BE2C (cell line): ENCODE data around the gene PAQR6.
A peak's percentile ranks its signal among the peaks of the same experiment; 100 is the strongest.

Source experiments
- DNase-seq: peaks from one replicate; pipeline ENCODE4 v3.0.0-alpha.2; 2020
- H3K27me3 ChIP-seq: fragments of 250-450 bp; sonication (Bioruptor Pico); 2 replicates; pipeline ENCODE4 v1.5.1; 2020; ENCODE audit warnings: mild to moderate bottlenecking
- H3K36me3 ChIP-seq: fragments of 250-450 bp; sonication (Bioruptor Pico); 2 replicates; pipeline ENCODE4 v1.5.1; 2020; ENCODE audit warnings: mild to moderate bottlenecking
- H3K4me1 ChIP-seq: fragments of 250-450 bp; sonication (Bioruptor Pico); 2 replicates; pipeline ENCODE4 v1.5.1; 2020
- H3K4me3 ChIP-seq: 2 replicates; pipeline ENCODE4 v1.5.1; 2011; ENCODE audit warnings: low read depth, low read length
- H3K9me3 ChIP-seq: fragments of 250-450 bp; sonication (Bioruptor Pico); 2 replicates; pipeline ENCODE4 v1.5.1; 2020
- CTCF ChIP-seq: IDR thresholded peaks from 2 replicates; pipeline ENCODE4 v1.5.1; 2012; ENCODE audit warnings: mild to moderate bottlenecking, low read depth, low read length

The PAQR6 gene

GRCh38 chr1:156260896-156261295, 13.0 kb upstream of the PAQR6 start:
- no peak for DNase-seq
- no peaks in the 10 kb centered on the region for H3K9me3 ChIP-seq
- no peaks in the 10 kb centered on the region for H3K27me3 ChIP-seq
- H3K4me1 ChIP-seq: peaks cover 23% of the 10 kb centered on the region
- H3K36me3 ChIP-seq: peaks cover 93% of the 10 kb centered on the region
- H3K4me3 ChIP-seq: no peak overlapping the region
- TF ChIP-seq CTCF: no peak

- no peak overlapping the region for H3K4me3 ChIP-seq
- H3K27me3 ChIP-seq: no peaks in the 10 kb centered on the region
- peak; percentile 71 for TF ChIP-seq CTCF
- peaks cover 23% of the 10 kb centered on the region for H3K4me1 ChIP-seq
- peaks cover 87% of the 10 kb centered on the region for H3K36me3 ChIP-seq
- H3K9me3 ChIP-seq: no peaks in the 10 kb centered on the region
- DNase-seq: peak; percentile 78
Measured at GRCh38 chr1:156259805-156260204, 11.9 kb upstream of the PAQR6 start.

GRCh38 chr1:156258859-156259258, 11.0 kb upstream of the PAQR6 start:
- H3K4me3 ChIP-seq: no peak overlapping the region
- no peak for DNase-seq
- H3K4me1 ChIP-seq: peaks cover 28% of the 10 kb centered on the region
- no peaks in the 10 kb centered on the region for H3K9me3 ChIP-seq
- TF ChIP-seq CTCF: no peak
- H3K27me3 ChIP-seq: no peaks in the 10 kb centered on the region
- peaks cover 89% of the 10 kb centered on the region for H3K36me3 ChIP-seq

GRCh38 chr1:156257711-156258110, 9.9 kb upstream of the PAQR6 start:
- Histone ChIP-seq H3K4me3 (no peak overlapping the region), H3K27me3 (no peaks in the 10 kb centered on the region), H3K4me1 (peaks cover 39% of the 10 kb centered on the region), H3K36me3 (peaks cover 89% of the 10 kb centered on the region), H3K9me3 (no peaks in the 10 kb centered on the region)
- TF ChIP-seq CTCF: no peak
- peak; percentile 21 for DNase-seq

- Histone ChIP-seq H3K9me3 (no peaks in the 10 kb centered on the region), H3K36me3 (peaks cover 87% of the 10 kb centered on the region)
- DNase-seq: no peak
Measured at GRCh38 chr1:156253634-156254033, 5.8 kb upstream of the PAQR6 start.

GRCh38 chr1:156251527-156251926, 3.7 kb upstream of the PAQR6 start:
- no peak for TF ChIP-seq CTCF
- Histone ChIP-seq H3K4me3 (no peak overlapping the region), H3K4me1 (peaks cover 69% of the 10 kb centered on the region), H3K27me3 (no peaks in the 10 kb centered on the region), H3K9me3 (no peaks in the 10 kb centered on the region), H3K36me3 (peaks cover 73% of the 10 kb centered on the region)
- DNase-seq: peak; percentile 95

More at GRCh38 chr1:156253634-156254033, 5.8 kb upstream of the PAQR6 start:
- Histone ChIP-seq H3K27me3 (no peaks in the 10 kb centered on the region), H3K4me3 (no peak overlapping the region), H3K4me1 (peaks cover 69% of the 10 kb centered on the region)
- TF ChIP-seq CTCF: no peak
